T-helper 22 cell (primary cell): Measurements from ENCODE around the gene GJA10.
"Not testable (repeated sequence)": the region's sequence is repeated elsewhere in the genome, so short reads cannot be mapped to it uniquely, and the experiment has no call there.

Source experiments
- DNase-seq: peaks from one replicate; pipeline ENCODE4 v3.0.0-alpha.2; 2020; ENCODE audit warnings: low read depth

The GJA10 gene

DNA sequence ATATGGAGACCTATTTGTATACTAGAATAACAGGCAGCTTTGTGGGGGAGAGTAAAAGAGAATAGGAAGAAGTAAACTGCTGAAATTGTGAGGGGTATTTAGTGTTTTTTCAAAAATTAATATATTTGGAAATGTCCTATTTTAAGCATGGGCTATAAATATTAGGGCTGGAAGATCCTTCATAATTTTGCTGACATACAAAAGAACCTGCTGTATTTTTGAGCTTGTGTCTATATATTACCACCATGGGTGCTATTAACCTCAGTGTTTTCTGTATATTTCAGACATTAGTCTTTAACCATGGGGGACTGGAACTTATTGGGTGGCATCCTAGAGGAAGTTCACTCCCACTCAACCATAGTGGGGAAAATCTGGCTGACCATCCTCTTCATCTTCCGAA lies at the start of gene GJA10:
TSS of gene GJA10 (plus strand) at position 301 of the 400 bp plus-strand sequence. CDS start at position 301, 0 bp downstream.
- no peak for DNase-seq

DNA sequence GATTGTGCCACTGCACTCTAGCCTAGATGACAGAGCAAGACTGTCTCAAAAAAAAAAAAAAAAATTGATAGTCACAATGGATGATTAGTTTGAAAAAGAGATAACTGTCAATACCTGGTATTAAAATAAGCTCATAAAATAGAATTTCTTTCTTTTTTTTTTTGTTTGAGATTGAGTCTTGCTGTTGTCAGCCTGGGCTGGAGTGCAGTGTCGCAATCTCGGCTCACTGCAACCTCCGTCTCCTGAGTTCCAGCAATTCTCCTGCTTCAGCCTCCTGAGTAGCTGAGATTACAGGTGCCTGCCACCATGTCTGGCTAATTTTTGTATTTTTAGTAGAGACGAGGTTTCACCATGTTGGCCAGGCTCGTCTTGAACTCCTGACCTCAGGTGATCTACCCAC lies 46.8 kb upstream of the GJA10 start:
- not testable (repeated sequence) for DNase-seq

DNA sequence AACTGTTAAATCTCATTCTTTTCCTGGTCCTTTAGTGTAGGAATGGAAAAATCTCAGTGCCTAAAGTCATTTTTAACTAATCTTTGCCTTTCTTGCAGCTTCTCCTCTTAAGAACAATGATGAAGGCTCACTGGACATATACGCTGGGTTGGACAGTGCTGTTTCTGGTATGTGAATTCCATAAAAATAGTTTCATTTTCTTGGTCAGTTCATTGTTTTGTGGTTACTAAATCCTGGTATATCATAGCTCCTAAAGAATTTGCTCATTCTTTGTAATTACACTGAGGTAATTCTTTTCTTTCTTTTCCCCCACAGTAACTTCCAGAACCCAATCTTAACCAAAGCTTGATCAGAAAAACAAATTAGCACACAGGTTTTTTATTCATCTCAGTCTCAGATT lies 41.2 kb upstream of the GJA10 start:
- no peak for DNase-seq

DNA sequence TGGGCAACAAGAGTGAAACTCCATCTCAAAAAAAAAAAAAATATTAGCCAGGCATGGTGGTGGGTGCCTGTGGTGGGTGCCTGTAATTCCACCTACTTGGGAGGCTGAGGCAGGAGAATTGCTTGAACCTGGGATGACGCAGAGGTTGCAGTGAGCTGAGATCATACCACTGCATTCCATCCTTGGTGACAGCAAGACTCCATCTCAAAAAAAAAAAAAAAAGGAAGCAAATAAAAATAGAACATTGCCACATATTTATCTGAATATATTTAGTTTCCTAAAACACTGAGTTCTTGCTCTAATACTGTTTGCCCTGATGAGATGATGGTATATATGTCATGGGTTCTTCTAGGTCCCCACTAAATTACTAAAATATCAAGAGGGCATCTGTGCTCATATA lies 36.2 kb upstream of the GJA10 start:
- DNase-seq = no peak

DNA sequence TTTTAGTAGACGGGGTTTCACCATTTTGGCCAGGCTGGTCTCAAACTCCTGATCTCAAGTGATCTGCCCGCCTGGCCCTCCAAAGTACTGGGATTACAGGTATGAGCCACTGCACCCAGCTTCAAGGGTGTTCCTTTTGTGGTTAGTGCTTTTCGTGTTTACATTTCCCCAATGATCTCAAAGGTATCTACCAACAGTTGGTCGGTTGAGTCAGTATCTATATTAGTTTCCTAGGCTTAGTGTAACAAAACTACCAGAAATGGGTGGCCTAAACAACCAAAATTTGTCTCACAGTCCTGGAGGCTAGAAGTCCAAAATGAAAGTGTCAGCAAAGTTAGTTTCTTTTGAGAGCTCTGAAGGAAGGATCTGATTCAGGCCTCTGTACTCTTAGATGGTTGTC lies 34.5 kb upstream of the GJA10 start:
- DNase-seq = no peak

DNA sequence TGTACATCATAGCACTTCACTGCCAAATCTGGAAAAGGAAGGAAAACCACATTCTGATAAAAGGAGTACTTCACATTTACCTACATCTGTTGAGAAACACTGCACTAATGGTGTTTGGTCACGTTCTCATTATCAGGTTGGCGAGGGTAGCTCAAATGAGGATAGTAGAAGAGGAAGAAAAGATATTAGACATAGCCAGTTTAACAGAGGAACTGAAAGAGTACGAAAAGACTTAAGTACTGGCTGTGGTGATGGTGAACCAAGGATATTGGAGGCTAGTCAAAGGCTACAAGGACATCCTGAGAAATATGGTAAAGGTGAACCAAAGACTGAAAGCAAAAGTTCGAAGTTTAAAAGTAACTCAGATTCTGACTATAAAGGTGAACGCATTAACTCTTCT lies 32.0 kb upstream of the GJA10 start:
- no peak for DNase-seq

DNA sequence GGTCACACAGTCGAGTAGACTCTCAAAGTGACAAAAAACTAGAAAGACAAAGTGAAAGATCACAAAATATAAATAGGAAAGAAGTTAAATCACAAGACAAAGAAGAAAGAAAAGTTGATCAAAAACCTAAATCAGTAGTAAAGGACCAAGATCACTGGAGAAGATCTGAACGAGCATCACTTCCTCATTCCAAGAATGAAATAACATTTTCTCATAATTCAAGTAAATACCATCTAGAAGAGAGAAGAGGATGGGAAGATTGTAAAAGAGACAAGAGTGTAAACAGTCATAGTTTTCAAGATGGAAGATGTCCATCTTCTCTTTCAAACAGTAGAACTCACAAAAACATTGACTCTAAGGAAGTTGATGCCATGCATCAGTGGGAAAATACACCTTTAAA lies 31.6 kb upstream of the GJA10 start:
- DNase-seq = no peak

DNA sequence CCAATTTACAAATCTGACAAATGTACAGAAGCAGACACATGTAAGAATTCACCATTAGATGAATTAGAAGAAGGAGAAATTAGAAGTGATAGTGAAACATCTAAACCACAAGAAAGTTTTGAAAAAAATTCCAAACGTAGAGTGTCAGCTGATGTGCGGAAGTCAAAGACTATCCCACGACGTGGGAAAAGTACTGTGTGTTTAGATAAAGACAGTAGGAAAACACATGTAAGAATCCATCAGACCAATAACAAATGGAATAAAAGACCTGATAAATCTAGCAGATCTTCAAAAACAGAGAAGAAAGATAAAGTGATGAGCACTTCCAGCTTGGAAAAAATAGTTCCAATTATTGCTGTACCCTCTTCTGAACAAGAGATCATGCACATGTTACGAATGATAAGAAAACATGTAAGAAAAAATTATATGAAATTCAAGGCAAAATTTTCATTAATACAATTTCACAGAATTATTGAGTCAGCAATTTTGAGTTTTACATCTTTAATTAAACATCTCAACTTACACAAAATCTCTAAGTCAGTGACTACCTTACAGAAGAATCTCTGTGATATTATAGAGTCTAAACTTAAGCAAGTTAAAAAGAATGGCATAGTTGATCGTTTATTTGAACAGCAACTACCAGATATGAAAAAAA lies 28.1 kb upstream of the GJA10 start:
- DNase-seq = no peak

DNA sequence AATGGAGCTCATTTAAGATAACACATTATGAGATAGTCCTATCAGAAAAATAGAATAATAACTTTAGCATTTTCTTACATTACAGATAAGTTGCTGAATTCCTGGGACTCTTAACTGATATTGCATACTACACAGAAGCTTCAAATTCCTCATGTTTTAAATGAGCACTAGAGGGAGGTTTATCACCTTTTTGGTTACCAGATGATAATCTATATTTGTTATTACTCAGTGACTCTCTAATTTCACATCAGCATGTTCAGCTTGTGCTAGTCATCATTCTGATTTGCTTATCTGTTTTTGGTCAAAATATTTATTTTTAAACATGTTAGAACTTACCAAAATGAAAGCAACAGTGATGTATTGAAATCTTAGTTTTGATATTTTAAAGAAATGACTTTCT lies 20.5 kb upstream of the GJA10 start:
- DNase-seq = no peak

DNA sequence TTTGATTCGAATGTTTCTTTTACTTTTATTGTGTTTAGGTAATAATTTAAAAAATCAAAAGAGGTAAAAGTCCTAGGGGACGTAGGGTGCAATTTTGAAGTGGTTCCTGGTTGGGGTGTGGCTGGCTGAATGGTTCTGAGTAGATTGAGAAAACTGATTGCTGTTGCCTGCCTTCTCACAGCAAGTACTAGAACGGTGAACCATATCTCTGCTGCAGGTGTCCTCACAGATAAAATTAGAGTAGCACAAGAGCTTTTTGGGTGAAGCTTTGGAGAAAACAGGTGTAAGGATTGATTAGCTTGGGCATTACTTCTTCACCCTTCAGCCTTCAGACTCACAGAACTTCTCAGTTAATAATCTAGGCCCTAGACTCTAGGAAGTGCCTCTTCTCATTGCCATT lies 19.8 kb upstream of the GJA10 start:
- no peak for DNase-seq

DNA sequence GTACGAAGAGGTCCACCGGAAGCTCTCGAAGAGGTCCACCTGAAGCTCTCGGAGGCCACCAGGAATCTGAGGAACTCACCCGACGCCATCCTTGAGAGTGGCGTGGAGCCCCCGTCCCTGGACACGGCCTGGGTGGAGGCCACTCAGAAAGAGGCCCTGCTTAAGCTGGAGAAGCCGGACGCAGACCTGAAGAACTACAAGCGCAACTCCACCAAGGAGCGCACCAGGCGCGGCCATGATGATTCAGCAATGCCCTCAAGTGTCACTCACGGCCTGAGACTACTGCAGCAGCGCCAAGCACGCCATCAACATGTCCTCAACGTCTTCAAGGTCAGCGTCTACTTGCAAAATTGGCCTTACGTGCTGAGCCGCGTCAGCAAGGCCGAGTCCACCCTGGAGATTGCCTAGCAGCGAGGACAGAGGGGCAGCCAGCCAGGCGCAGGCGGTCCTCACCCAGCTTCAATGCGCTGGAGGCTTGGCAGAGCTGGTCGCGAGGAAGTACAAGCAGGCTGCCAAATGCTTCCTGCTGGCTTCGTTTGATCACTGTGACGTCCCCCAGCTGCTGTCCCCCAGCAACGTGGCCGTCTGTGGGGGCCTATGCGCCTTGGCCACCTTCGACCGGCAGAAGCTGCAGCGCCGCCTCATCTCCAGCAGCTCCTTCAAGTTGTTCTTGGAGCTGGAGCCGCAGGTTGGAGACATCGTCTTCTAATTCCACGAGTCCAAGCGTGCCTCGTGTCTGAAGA lies 7.7 kb upstream of the GJA10 start:
- no peak for DNase-seq

DNA sequence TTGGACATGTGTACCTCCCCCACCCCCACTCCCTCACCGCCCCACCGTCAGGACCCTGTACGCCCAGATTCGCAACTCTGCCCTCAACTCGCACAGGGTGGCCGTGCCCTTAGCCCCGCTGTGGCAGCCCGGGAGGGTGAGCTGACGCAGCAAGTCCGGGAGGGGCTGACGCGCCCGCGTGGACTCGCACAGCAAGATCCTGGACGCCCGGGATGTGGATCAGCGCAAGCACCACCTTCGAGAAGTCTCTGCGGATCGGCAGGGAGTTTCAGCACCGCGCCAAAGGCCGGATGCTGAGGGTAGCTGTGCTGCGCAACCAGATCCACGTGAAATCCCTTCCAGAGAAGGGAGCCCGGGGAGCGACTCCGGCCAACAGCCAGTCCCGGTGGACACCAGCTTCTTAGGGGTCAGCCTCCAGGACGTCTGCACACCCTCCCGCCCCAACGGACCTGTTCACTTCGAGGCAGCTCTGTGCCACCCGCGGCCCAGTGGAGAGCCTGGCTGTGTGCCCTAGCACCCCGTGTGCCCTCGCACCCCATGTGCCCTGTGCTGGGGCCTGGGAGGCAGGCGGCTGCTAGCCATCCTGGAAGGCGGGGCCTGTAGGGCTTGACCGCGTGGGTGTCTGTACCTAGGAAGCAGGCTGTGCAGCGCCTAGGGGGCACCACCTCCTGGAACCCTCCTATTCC lies 6.7 kb upstream of the GJA10 start:
- no peak for DNase-seq

DNA sequence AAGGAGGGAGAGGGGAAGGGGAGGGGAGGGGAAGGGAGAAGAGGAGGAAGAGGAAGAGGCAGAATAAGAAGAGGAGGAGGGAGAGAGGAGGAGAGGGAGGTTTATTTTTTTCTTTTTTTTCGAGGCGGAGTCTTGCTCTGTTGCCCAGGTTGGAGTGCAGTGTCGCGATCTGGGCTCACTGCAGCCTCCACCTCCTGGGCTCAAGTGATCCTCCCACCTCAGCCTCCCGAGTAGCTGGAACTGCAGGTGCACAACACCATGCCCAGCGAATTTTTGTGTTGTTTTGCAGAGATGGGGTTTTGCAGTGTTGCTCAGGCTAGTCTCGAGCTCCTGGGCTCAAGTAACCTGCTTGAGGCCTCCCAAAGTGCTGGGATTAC lies 6.1 kb upstream of the GJA10 start:
- DNase-seq = no peak

DNA sequence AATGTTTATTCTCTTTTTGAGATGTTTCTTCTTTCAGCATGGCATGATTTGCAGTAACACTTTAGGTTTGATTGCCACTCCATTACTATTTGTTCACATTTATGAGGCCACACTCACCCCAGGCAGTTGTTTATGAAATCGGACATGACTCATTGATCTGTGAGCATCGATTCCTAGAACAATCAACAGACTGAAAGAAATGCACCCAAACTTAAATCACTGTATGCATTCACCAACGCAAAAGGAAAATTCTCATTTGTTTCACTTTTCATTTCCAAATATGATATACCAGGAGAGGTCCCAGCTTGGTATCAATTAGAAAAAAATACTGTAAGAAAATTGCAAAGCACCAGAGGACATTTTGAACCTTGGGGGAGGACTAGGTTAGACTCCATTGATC lies 5.4 kb upstream of the GJA10 start:
- no peak for DNase-seq

DNA sequence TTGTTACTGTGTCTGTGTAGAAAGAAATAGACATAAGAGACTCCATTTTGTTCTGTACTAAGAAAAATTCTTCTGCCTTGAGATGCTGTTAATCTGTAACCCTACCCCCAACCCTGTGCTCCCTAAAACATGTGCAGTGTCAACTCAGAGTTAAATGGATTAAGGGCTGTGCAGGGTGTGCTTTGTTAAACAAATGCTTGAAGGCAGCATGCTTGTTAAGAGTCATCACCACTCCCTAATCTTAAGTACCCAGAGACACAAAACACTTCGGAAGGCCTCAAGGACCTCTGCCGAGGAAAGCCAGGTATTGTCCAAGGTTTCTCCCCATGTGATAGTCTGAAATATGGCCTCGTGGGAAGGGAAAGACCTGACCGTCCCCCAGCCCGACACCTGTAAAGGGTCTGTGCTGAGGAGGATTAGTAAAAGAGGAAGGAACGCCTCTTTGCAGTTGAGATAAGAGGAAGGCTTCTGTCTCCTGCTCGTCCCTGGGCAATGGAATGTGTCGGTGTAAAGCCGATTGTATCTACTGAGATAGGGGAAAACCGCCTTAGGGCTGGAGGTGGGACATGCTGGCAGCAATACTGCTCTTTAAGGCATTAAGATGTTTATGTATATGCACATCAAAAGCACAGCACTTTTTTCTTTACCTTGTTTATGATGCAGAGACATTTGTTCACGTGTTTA lies 3.3 kb upstream of the GJA10 start:
- DNase-seq = not testable (repeated sequence)

DNA sequence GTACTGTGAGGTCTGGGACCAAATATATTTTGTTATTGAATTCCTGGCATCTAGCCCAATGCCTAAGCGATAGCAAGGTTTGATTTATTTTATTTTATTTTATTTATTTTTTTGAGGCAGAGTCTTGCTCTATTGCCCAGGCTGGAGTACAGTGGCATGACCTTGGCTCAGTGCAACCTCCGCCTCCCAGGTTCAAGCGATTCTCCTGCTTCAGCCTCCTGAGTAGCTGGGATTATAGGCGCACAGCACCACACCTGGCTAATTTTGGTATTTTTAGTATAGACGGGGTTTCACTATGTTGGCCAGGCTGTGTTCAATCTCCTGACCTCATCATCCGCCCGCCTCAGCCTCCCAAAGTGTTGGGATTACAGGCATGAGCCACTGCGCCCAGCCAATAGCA lies 1.7 kb upstream of the GJA10 start:
- not testable (repeated sequence) for DNase-seq

DNA sequence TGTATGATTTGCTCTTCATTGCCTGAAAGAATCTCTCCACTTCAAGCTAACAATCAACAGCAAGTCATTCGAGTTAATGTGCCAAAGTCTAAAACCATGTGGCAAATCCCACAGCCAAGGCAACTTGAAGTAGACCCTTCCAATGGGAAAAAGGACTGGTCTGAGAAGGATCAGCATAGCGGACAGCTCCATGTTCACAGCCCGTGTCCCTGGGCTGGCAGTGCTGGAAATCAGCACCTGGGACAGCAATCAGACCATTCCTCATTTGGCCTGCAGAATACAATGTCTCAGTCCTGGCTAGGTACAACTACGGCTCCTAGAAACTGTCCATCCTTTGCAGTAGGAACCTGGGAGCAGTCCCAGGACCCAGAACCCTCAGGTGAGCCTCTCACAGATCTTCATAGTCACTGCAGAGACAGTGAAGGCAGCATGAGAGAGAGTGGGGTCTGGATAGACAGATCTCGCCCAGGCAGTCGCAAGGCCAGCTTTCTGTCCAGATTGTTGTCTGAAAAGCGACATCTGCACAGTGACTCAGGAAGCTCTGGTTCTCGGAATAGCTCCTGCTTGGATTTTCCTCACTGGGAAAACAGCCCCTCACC lies 1.1 kb downstream of the GJA10 start:
- DNase-seq = no peak

DNA sequence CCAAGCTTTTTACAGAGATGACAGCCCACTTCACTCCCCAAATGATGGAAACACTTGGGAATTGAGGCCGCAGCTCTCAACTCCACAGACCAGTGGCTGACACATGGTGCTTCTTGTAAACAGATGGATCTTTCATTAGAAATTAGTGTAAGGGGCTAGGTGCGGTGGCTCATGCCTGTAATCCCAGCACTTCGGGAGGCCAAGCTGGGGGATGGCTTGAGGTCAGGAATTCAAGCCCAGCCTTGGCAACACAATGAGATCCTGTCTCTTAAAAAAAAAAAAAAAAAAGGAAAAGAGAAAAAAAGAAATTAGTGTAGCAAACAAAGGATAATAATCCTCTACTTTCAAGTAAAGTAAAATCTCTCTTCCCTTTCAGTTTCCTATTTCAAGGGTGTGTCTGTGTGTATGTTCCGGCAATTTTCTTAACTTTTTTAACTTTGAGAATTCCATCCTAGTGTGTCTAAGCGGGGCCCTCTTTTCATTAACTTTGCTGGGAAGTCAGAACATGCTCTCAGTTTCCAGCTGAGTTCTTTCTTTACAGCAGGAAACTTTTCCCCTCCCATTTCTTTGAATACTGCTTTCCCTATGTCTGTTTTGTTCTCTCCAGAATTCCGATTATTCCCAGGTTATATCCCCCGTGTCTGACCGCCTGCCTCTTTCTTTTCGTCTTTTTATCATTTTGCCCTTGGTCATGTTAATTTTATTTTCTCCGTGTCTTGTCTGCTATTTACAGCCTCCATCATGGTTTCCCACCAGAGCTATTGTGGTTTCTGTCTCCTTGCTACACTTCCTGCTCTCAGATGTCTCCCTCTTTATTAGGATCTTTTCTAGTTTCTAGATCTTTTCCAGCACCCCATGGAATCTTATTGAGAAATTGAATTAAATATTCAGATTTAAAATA lies 16.0 kb downstream of the GJA10 start:
- DNase-seq = not testable (repeated sequence)

DNA sequence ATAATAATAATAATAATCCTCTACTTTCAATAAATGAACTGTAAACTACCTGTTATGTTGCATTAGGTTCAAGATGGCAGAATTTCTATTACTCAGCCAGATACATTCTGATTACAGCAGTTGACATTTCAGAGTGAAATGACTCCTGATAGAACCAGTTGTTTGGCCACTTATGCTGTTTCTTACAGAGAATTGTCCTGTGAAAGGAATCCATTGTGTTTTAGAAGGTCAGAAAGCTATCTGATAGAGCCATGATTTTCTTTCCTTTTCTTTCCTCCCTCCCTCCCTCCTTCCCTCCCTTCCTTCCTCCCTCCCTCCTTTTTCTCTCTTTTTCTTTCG lies 16.6 kb downstream of the GJA10 start:
- no peak for DNase-seq

DNA sequence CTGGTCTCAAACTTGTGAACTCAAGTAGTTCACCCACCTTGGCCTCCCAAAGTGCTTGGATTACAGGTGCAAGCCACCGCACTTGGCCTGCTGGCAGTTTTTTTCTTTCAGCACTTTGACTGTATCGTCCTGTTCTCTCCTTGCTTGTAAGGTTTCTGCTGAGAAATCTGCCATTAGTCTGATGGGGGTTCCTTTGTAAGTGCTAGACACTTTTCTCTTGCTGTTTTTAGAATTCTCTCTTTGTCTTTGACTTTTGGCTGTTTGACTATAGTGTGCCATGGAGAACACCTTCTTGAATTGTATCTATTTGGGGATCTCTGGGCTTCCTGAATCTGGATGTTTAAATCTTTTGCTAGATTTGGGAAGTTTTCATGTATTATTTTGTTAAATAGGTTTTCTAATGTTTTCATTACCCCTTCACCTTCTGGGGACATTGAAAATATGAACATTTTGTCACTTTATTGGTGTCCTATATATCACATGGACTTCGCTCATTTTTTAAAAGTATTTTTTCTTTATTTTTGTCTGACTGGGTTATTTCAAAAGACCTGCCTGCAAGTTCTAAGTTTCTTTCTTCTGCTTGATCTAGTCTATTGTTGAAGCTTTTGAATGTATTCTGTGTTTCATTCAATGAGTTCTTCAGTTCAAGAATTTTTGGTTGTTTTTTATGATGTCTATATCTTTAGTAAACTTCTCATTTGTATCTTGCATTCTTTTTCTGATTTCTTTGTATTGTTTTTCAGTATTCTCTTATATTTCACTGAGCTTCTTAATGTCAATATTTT lies 22.1 kb downstream of the GJA10 start:
- DNase-seq = no peak

DNA sequence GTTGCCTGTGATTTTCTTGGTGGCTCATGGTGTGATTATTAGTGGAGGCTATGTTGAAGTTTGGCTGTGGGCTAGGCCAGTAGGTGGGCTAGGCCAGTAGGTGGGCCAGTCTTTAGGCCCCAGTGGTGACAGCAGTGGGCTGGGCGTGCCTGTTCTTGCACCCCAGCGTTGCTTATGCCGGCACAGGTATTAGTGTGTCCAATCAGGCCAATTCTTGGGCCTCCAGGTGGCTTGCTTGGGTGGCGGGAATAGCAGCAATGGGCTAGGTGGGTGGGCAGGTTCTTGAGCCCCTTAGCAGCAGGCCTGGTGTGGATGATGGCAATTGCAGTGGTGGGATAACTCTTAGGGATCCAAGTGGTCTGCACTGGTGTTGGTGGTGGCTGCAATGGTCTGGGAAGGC lies 22.9 kb downstream of the GJA10 start:
- DNase-seq = no peak
